Mesenchymal stem cell (in vitro differentiated cells and primary cell): Measurements from ENCODE around the gene IGFBP4.
A peak's percentile ranks its signal among the peaks of the same experiment; 100 is the strongest.

Experiments
- DNase-seq: peaks from one replicate; pipeline ENCODE4 v3.0.0-alpha.2; 2013
- H2AFZ ChIP-seq: one replicate; pipeline ENCODE4 v1.6.1; 2013; ENCODE audit warnings: low read depth, mild to moderate bottlenecking, control low read depth, inconsistent platforms, low read length, moderate library complexity
- H2AK5ac ChIP-seq: 2 replicates; pipeline ENCODE4 v1.6.1; 2013; ENCODE audit warnings: low read length, moderate library complexity, mild to moderate bottlenecking, inconsistent platforms; ENCODE audit not compliant: severe bottlenecking
- H2BK120ac ChIP-seq: one replicate; pipeline ENCODE4 v1.6.1; 2013; ENCODE audit warnings: low read depth, mild to moderate bottlenecking, inconsistent platforms, low read length, moderate library complexity
- H2BK12ac ChIP-seq, 2 experiments: one replicate each; pipeline ENCODE4 v1.6.1; 2013; ENCODE audit warnings: inconsistent platforms in 2 of 2, low read length in 2 of 2, mild to moderate bottlenecking in 2 of 2, moderate library complexity in 2 of 2, control low read depth in 1 of 2
- H2BK15ac ChIP-seq: one replicate; pipeline ENCODE4 v1.6.1; 2013; ENCODE audit warnings: mild to moderate bottlenecking, low read depth, inconsistent platforms; ENCODE audit not compliant: poor library complexity, severe bottlenecking
- H2BK5ac ChIP-seq: 2 replicates; pipeline ENCODE4 v1.6.1; 2013; ENCODE audit warnings: low read depth, mild to moderate bottlenecking, low read length, control low read depth, inconsistent platforms; ENCODE audit not compliant: poor library complexity, severe bottlenecking
- H3K14ac ChIP-seq, 2 experiments: one replicate each; pipeline ENCODE4 v1.6.1; 2013; ENCODE audit warnings: inconsistent platforms in 2 of 2, low read length in 2 of 2, control low read depth in 1 of 2, mild to moderate bottlenecking in 1 of 2, moderate library complexity in 1 of 2
- H3K18ac ChIP-seq, 2 experiments: one replicate each; pipeline ENCODE4 v1.6.1; 2013; ENCODE audit warnings: inconsistent platforms in 2 of 2, low read length in 2 of 2, control low read depth in 1 of 2, low read depth in 1 of 2, mild to moderate bottlenecking in 1 of 2
- H3K23ac ChIP-seq, 2 experiments: one replicate each; pipeline ENCODE4 v1.6.1; 2013; ENCODE audit warnings: inconsistent platforms in 2 of 2, low read length in 2 of 2, mild to moderate bottlenecking in 2 of 2, moderate library complexity in 2 of 2, control low read depth in 1 of 2
- H3K27ac ChIP-seq: 2 replicates; pipeline ENCODE4 v1.5.1; 2013; ENCODE audit warnings: mild to moderate bottlenecking, moderate library complexity, low read length, control low read depth, inconsistent platforms; ENCODE audit not compliant: poor library complexity, severe bottlenecking
- H3K27me3 ChIP-seq, 2 experiments: 2 replicates each; pipeline versions ENCODE4 v1.6.1 to v1.7.0; 2013; ENCODE audit warnings: low read length in 2 of 2, mild to moderate bottlenecking in 2 of 2, moderate library complexity in 2 of 2, control low read depth in 1 of 2, inconsistent platforms in 1 of 2; ENCODE audit not compliant: control insufficient read depth in 1 of 2, insufficient read depth in 1 of 2
- H3K36me3 ChIP-seq, 2 experiments: 2 replicates each; pipeline versions ENCODE4 v1.6.1 to v1.7.0; 2013; ENCODE audit warnings: low read length in 2 of 2, control low read depth in 1 of 2, inconsistent platforms in 1 of 2, low read depth in 1 of 2, mild to moderate bottlenecking in 1 of 2; ENCODE audit not compliant: insufficient read depth in 2 of 2, control insufficient read depth in 1 of 2
- H3K4ac ChIP-seq, 2 experiments: one replicate each; pipeline ENCODE4 v1.6.1; 2013; ENCODE audit warnings: inconsistent platforms in 2 of 2, low read length in 2 of 2, mild to moderate bottlenecking in 2 of 2, moderate library complexity in 2 of 2, control low read depth in 1 of 2, low read depth in 1 of 2
- H3K4me1 ChIP-seq: 2 replicates; pipeline ENCODE4 v1.6.1; 2013; ENCODE audit warnings: low read depth, low read length, control low read depth; ENCODE audit not compliant: control insufficient read depth, insufficient read depth
- H3K4me2 ChIP-seq: 2 replicates; pipeline ENCODE4 v1.6.1; 2013; ENCODE audit warnings: low read length, mild to moderate bottlenecking, inconsistent platforms; ENCODE audit not compliant: poor library complexity, severe bottlenecking
- H3K4me3 ChIP-seq, 2 experiments: 2 replicates each; pipeline versions ENCODE4 v1.5.1 to v1.7.0; 2013; ENCODE audit warnings: low read length in 2 of 2, mild to moderate bottlenecking in 2 of 2, control low read depth in 1 of 2, low read depth in 1 of 2; ENCODE audit not compliant: insufficient read depth in 1 of 2
- H3K79me1 ChIP-seq: replicated peaks from 2 replicates; pipeline ENCODE4 v1.6.1; 2013; ENCODE audit warnings: mild to moderate bottlenecking, control low read depth, low read length, inconsistent platforms; ENCODE audit not compliant: poor library complexity, severe bottlenecking
- H3K9ac ChIP-seq: 2 replicates; pipeline ENCODE4 v1.7.0; 2013; ENCODE audit warnings: mild to moderate bottlenecking, low read length, moderate library complexity
- H3K9me3 ChIP-seq: 2 replicates; pipeline ENCODE4 v1.7.0; 2013; ENCODE audit warnings: mild to moderate bottlenecking, low read length; ENCODE audit not compliant: control insufficient read depth
- H4K8ac ChIP-seq: one replicate; pipeline ENCODE4 v1.6.1; 2013; ENCODE audit warnings: inconsistent platforms, mild to moderate bottlenecking, low read length, moderate library complexity
- H4K91ac ChIP-seq: one replicate; pipeline ENCODE4 v1.6.1; 2013; ENCODE audit warnings: mild to moderate bottlenecking, low read length, inconsistent platforms
- WGBS: methylation state at CpG from one replicate; pipeline ENCODE4 v1.1.7; 2013; ENCODE audit warnings: mixed read lengths; 5-methylcytosine and 5-hydroxymethylcytosine counted together

The IGFBP4 gene

GRCh38 chr17:40458851-40459482 is 15.7 kb downstream of the IGFBP4 start:
- no peak overlapping the region for H2AK5ac ChIP-seq
- H3K4me3 ChIP-seq = no peak overlapping the region
- H2BK15ac ChIP-seq = no peak overlapping the region
- H3K27ac ChIP-seq = peak overlapping the region; percentile 2
- DNase-seq = no peak
- no peaks in the 10 kb centered on the region for H3K79me1 ChIP-seq
- no peak overlapping the region for H2BK5ac ChIP-seq
- H2BK12ac ChIP-seq = no peak overlapping the region
- WGBS = 94% methylated on average over 11 of the region's 12 CpGs
- H4K91ac ChIP-seq = no peak overlapping the region
- peak overlapping the region; percentile 56 for H3K9ac ChIP-seq
- no peak overlapping the region for H3K4me2 ChIP-seq
- no peak overlapping the region for H3K4ac ChIP-seq
- no peak overlapping the region for H3K23ac ChIP-seq
- H3K4me1 ChIP-seq = peaks cover 38% of the 10 kb centered on the region
- peaks cover 49 to 59% of the 10 kb centered on the region in 2 experiments for H3K36me3 ChIP-seq
- H3K14ac ChIP-seq = no peak overlapping the region
- H3K27me3 ChIP-seq = no peaks in the 10 kb centered on the region
- H2AFZ ChIP-seq = no peak overlapping the region
- H3K9me3 ChIP-seq = no peaks in the 10 kb centered on the region
- H2BK120ac ChIP-seq = no peak overlapping the region
- no peak overlapping the region for H4K8ac ChIP-seq
- no peak overlapping the region for H3K18ac ChIP-seq

- no peak overlapping the region for H3K4ac ChIP-seq
- whole genome bisulfite sequencing = 74% methylated on average over 7 of the region's 8 CpGs
- no peaks in the 10 kb centered on the region for H3K9me3 ChIP-seq
- peaks cover 34% of the 10 kb centered on the region for H3K4me1 ChIP-seq
- no peaks in the 10 kb centered on the region for H3K79me1 ChIP-seq
- DNase-seq = no peak
- no peak overlapping the region for H2BK12ac ChIP-seq
- no peak overlapping the region for H2BK5ac ChIP-seq
- no peak overlapping the region for H2AFZ ChIP-seq
- no peak overlapping the region for H4K8ac ChIP-seq
- H2BK15ac ChIP-seq = no peak overlapping the region
- H3K4me2 ChIP-seq = no peak overlapping the region
- H3K27me3 ChIP-seq = no peaks in the 10 kb centered on the region
- H2AK5ac ChIP-seq = no peak overlapping the region
- H3K23ac ChIP-seq = no peak overlapping the region
- peaks cover 40 to 49% of the 10 kb centered on the region in 2 experiments for H3K36me3 ChIP-seq
- no peak overlapping the region for H3K18ac ChIP-seq
- no peak overlapping the region for H3K4me3 ChIP-seq
- no peak overlapping the region for H4K91ac ChIP-seq
- H3K9ac ChIP-seq = peak overlapping the region; percentile 56
- no peak overlapping the region for H3K27ac ChIP-seq
- H3K14ac ChIP-seq = no peak overlapping the region
- H2BK120ac ChIP-seq = no peak overlapping the region
Measured at GRCh38 chr17:40459636-40460603, 16.7 kb downstream of the IGFBP4 start.

- Histone ChIP-seq H3K4me2 (no peak overlapping the region), H3K23ac (no peak overlapping the region), H3K18ac (no peak overlapping the region), H2AFZ (no peak overlapping the region), H2BK120ac (no peak overlapping the region), H3K36me3 (peaks cover 37 to 42% of the 10 kb centered on the region in 2 experiments), H3K9ac (peak overlapping the region; percentile 68), H3K79me1 (no peaks in the 10 kb centered on the region), H4K8ac (no peak overlapping the region), H3K4ac (no peak overlapping the region), H2BK12ac (no peak overlapping the region), H2AK5ac (no peak overlapping the region), H3K14ac (no peak overlapping the region), H3K9me3 (no peaks in the 10 kb centered on the region), H2BK15ac (no peak overlapping the region), H3K4me3 (no peak overlapping the region), H4K91ac (no peak overlapping the region), H3K27me3 (no peaks in the 10 kb centered on the region), H2BK5ac (no peak overlapping the region), H3K4me1 (peaks cover 34% of the 10 kb centered on the region), H3K27ac (no peak overlapping the region)
- 84% methylated on average over 3 of the region's 3 CpGs for WGBS
- no peak for DNase-seq
Measured at GRCh38 chr17:40460604-40460967, 17.3 kb downstream of the IGFBP4 start.

GRCh38 chr17:40460968-40461731 is 17.9 kb downstream of the IGFBP4 start:
- no peak for DNase-seq
- peak overlapping the region; percentile 68 for H3K9ac ChIP-seq
- no peak overlapping the region for H3K18ac ChIP-seq
- H4K91ac ChIP-seq = no peak overlapping the region
- H3K79me1 ChIP-seq = no peaks in the 10 kb centered on the region
- H3K4ac ChIP-seq = no peak overlapping the region
- WGBS = 84% methylated on average over 8 of the region's 9 CpGs
- H3K4me2 ChIP-seq = no peak overlapping the region
- H2AK5ac ChIP-seq = no peak overlapping the region
- no peak overlapping the region for H2AFZ ChIP-seq
- H3K36me3 ChIP-seq = peaks cover 35 to 37% of the 10 kb centered on the region in 2 experiments
- no peak overlapping the region for H2BK120ac ChIP-seq
- no peak overlapping the region for H2BK12ac ChIP-seq
- no peak overlapping the region for H2BK15ac ChIP-seq
- H3K4me1 ChIP-seq = peaks cover 34% of the 10 kb centered on the region
- no peak overlapping the region for H3K14ac ChIP-seq
- H3K23ac ChIP-seq = no peak overlapping the region
- no peak overlapping the region for H3K4me3 ChIP-seq
- no peaks in the 10 kb centered on the region for H3K9me3 ChIP-seq
- H3K27ac ChIP-seq = no peak overlapping the region
- H3K27me3 ChIP-seq = no peaks in the 10 kb centered on the region
- no peak overlapping the region for H4K8ac ChIP-seq
- no peak overlapping the region for H2BK5ac ChIP-seq
